Fibroblast of lung (primary cell): ENCODE measurements around the gene ZFYVE26.
"Not testable (repeated sequence)": the region's sequence is repeated elsewhere in the genome, so short reads cannot be mapped to it uniquely, and the experiment has no call there.

Experiments
- EZH2 ChIP-seq: IDR thresholded peaks from 2 replicates; pipeline ENCODE4 v1.5.1; 2012; ENCODE audit warnings: low read length, control low read depth, mild to moderate bottlenecking; ENCODE audit errors: missing control alignments
- TF ChIP-seq, protein P1 (sequence below), 2 donors: IDR thresholded peaks in 1 of 2; conservative IDR thresholded peaks in 1 of 2; 1 replicate in 1 of 2; 2 replicates in 1 of 2; pipeline ENCODE4 v1.5.1; 2011 to 2012; ENCODE audit warnings: low read length in 2 of 2, control low read depth in 1 of 2, inconsistent platforms in 1 of 2, low read depth in 1 of 2, mild to moderate bottlenecking in 1 of 2

DNA sequence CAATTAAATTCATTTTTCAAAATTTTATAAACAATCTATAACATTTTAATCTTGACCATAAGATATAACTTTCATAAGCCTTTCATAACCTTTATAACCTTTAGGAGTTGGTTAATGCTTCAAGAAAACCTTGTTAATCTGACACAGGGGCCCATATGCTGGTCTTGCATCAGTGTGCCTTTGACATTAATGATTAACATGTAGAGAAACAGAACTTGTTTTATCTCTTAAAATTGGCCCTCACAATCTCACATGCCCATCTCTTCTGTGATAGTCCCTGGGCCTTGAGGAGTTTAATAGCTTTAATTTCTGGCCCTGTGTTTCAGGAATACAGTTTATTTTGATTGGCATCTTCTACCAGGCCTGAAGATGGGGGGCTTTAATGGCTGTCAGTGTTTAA, 107.0 kb downstream of the ZFYVE26 start:
- not testable (repeated sequence) for TF ChIP-seq EZH2
- TF ChIP-seq, protein P1, sequence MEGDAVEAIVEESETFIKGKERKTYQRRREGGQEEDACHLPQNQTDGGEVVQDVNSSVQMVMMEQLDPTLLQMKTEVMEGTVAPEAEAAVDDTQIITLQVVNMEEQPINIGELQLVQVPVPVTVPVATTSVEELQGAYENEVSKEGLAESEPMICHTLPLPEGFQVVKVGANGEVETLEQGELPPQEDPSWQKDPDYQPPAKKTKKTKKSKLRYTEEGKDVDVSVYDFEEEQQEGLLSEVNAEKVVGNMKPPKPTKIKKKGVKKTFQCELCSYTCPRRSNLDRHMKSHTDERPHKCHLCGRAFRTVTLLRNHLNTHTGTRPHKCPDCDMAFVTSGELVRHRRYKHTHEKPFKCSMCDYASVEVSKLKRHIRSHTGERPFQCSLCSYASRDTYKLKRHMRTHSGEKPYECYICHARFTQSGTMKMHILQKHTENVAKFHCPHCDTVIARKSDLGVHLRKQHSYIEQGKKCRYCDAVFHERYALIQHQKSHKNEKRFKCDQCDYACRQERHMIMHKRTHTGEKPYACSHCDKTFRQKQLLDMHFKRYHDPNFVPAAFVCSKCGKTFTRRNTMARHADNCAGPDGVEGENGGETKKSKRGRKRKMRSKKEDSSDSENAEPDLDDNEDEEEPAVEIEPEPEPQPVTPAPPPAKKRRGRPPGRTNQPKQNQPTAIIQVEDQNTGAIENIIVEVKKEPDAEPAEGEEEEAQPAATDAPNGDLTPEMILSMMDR (conservative IDR thresholded peaks at IDR 0.05 in 1 of 2, IDR thresholded peaks at IDR 0.05 in 1 of 2; ENCODE audit: low read depth in 1 of 2, low read length in 2 of 2), result not testable (repeated sequence)
